GM13977 (cell line): Measurements from ENCODE around the gene TAS2R1.

Experiments used
- DNase-seq: peaks from one replicate; pipeline ENCODE4 v3.0.0; 2012; ENCODE audit warnings: low spot score
- CTCF ChIP-seq: IDR thresholded peaks from 2 replicates; pipeline ENCODE4 v1.5.1; 2012; ENCODE audit warnings: mild to moderate bottlenecking, control low read depth; ENCODE audit not compliant: insufficient read depth; ENCODE audit errors: extremely low read depth, missing control alignments
- in situ Hi-C: fragments of 300-500 bp; cut with MboI; formaldehyde crosslinking; loops from one replicate; pipeline ENCODE4 v1.12.0; 2022; ENCODE audit warnings: low sequenced_read_pairs, low pct_unique_long_range_greater_than_20kb, mixed read lengths, inconsistent platforms; ENCODE audit not compliant: unreplicated experiment

TAS2R1 gene

GRCh38 chr5:9630251-9630650, at the start of gene TAS2R1:
Gene TAS2R1, minus strand, starts transcription at chr5:9630351. Its CDS starts 319 bp downstream, at chr5:9630032.
- in situ Hi-C loops = no loop called here
- TF ChIP-seq CTCF = no peak
- DNase-seq = no peak

- in situ Hi-C loops = no loop called here
- TF ChIP-seq CTCF = no peak
- no peak for DNase-seq
Observed at GRCh38 chr5:9670371-9670770, 40.2 kb upstream of the TAS2R1 start.

GRCh38 chr5:9667906-9668305, 37.8 kb upstream of the TAS2R1 start:
- no peak for DNase-seq
- in situ Hi-C loops = no loop called here
- no peak for TF ChIP-seq CTCF

GRCh38 chr5:9663891-9664290, 33.7 kb upstream of the TAS2R1 start:
- no peak for TF ChIP-seq CTCF
- no peak for DNase-seq
- in situ Hi-C loops = no loop called here

GRCh38 chr5:9661316-9662015, 31.3 kb upstream of the TAS2R1 start:
- no peak for TF ChIP-seq CTCF
- in situ Hi-C loops = no loop called here
- DNase-seq = no peak

- DNase-seq = no peak
- TF ChIP-seq CTCF = no peak
- in situ Hi-C loops = no loop called here
Observed at GRCh38 chr5:9658706-9659105, 28.6 kb upstream of the TAS2R1 start.
